Jurkat, Clone E6-1 (cell line): ENCODE data around the gene RNF14.
A peak's percentile ranks its signal among the peaks of the same experiment; 100 is the strongest.

Source experiments
- DNase-seq: peaks from one replicate; pipeline ENCODE4 v3.0.0-alpha.2; 2011; ENCODE audit warnings: low read depth, low spot score
- H3K4me3 ChIP-seq: 2 replicates; pipeline ENCODE4 v1.5.1; 2011; ENCODE audit warnings: mild to moderate bottlenecking, low read length, control low read depth, moderate library complexity

RNF14 gene

DNA sequence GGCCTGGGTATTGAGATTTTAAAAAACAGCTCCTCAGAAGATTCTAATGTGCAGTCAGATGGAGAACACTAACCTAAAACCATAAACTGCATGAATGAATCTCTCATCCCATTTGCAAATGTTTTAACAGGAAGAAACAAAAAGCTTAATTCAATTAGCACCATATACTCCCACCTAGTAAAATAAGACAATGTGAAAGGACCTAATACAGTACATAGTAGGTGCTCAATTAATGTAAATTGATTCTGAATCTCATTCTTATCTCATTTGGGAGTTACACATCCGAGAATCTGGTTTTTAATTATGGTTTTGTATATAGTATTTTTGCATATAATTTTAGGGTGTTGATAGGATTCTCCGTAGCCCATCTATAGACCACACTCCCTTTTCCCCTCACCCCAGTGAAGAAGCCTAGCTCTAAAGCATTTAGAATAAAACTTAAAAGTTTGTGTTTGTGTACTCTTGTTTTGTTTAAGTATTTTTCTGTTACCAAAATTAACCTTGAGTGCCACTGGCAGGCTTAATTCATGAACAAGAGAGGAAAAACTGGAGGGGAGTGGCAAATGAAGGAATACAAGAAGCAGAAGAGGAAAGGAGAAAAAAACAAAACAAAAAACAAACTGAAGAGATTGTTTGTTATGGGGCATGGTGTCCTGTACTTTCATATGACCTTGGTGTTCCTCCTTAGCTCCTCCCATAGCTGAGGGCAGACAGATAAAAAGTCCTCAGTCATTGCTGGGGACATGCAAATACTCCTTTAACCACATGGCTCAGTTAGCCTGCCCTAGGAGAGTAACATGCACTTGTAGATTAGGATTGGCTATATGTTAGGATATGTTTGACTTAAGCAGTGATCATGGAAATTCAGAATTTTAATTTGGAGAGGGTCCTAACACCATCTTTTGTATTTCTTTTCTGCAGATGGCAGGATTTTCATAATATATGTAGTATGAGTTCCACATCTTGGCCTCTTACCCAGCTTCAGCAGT lies 1.2 kb downstream of the RNF14 start:
- DNase-seq, result peak; percentile 50
- H3K4me3 ChIP-seq, result peak overlapping the region; percentile 89

DNA sequence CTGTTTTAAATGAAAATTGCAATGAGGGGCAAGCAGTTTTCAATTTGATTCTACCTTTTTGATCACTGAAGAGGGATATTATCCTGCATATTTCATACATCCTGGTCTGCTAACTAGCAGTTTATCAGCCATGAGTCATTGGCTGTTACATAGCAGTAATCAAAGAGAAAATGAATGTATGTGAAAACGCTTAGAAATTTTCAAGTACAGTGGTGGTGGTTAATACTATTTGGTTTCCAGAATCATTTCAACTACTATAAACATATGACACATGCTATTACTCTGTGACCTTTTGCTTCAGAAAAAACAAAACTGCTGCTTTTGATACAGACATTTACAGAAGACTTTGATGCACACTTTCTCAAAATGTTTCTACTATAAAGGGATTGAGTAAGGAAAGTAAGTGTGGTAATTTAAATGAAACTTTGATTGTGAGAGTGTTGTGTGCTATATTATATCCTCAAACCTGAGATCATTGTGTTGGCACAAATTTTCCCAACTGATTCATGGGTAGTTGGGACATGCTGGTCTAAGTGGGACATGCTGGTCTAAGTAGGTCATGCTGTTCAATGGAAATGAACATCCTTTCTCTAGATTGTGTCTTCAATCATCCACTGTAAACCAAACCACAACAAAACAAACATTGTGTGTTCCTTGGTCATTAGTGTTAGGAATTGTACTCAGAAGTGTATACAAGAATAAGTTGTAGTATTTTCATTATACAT lies 5.1 kb downstream of the RNF14 start:
- no peak for DNase-seq
- no peak overlapping the region for H3K4me3 ChIP-seq

DNA sequence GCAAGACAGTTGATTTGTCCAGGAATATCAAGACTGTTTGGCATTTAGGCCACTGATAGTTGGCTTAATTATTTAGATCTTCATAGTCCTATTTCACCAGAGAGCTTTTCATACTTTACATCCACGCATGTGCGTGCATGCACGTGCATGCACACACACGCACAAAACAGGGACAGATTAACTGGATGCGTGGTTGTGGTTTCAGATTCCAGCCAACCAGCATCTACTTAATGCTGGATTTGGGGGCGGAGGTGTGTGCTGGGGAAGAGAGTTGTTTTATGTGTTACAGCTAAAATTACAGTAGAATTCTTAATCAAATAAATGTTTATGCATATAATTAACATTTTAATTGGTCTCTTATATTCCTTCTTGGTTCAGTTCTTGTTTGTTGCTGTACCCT lies 7.3 kb downstream of the RNF14 start:
- DNase-seq, result no peak
- H3K4me3 ChIP-seq, result no peak overlapping the region

DNA sequence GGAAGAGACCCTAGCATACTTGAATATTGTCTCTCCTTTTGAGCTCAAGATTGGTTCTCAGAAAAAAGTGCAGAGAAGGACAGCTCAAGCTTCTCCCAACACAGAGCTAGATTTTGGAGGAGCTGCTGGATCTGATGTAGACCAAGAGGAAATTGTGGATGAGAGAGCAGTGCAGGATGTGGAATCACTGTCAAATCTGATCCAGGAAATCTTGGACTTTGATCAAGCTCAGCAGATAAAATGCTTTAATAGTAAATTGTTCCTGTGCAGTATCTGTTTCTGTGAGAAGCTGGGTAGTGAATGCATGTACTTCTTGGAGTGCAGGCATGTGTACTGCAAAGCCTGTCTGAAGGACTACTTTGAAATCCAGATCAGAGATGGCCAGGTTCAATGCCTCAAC lies 9.5 kb downstream of the RNF14 start:
- H3K4me3 ChIP-seq, result no peak overlapping the region
- DNase-seq, result no peak

DNA sequence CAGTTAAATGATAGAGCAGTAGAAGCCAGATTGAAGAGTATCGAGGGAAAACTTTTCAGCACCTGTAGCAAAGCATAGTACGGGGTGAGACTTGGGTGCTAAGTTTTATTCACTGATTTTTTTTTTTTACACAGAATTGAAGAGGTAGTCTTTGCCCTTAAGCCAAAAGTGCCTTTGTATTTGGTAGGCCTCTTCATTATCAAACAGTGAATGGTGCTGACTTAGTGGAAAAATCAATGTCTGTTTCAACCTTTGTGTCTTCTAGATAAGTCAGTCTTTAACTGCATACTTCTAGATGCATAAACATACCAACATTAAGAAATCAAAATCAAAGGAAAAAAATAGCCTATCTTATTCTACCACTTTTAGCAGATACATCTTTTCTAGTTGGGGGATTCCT lies 13.7 kb downstream of the RNF14 start:
- no peak for DNase-seq
- no peak overlapping the region for H3K4me3 ChIP-seq

DNA sequence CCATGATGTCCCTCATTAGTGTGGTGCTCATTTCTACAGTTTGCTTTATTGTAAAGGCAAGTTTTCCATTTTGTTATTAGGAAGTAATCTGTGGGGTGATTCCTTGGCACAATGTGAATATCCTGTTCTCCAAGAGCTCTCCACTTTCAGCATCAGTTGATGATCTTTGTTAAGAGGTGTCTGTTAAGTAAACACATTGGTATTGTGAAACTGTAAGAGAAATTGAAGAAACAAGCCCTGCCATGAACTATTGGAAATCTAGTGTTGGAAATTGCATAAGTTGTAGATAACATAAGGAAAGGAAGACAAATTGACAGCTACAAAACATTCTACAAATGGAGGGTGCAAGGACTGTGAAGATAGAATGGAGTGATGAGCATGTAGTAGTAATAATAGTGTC lies 17.2 kb downstream of the RNF14 start:
- no peak overlapping the region for H3K4me3 ChIP-seq
- no peak for DNase-seq

DNA sequence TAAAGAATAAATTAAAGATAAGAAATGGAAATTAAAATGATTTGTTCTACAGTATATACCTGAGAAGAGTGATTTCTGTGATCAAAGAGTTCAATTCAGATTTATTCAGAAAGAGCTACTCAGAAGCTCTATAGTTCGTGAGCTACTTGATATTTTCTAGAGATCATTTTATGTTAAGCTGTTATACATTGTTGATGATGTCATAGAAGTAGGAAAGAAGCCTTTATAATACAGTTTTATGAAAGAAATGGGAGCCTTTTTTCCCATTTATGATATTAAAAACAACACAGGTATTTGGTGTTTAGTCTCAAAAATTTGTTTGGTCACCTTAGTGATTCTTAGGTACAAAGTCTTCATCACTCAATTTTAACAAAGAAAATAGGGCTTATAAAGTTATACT lies 20.8 kb downstream of the RNF14 start:
- no peak overlapping the region for H3K4me3 ChIP-seq
- no peak for DNase-seq

DNA sequence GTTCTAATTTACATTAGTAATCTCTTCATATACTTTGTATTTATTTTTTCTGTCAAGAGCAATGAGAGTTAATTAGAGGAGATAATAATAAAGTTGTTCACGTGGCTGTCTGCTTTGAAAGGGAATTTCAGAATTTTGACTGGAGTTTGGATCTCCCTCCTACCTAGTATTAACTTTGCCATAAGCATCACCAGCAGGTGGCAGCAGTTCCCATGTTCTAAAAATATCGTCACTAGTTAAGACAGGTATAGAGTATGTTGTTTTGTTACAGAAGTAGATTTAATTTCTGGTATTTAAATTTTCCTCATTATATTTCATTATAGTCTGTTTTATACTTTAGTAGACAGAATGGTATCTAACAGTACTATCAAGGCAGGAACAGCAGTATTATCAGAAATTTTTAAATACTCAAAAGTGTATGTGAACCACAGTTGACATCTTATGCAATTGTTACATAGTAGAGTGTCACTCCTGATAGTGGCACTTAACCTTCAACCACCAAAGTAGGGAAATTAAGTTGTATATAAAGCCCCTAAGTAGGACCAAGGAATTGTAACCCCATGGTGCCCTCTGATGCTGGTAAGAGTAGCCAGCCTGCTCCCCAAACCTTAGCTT lies 23.6 kb downstream of the RNF14 start:
- peak; percentile 66 for DNase-seq
- H3K4me3 ChIP-seq, result no peak overlapping the region

DNA sequence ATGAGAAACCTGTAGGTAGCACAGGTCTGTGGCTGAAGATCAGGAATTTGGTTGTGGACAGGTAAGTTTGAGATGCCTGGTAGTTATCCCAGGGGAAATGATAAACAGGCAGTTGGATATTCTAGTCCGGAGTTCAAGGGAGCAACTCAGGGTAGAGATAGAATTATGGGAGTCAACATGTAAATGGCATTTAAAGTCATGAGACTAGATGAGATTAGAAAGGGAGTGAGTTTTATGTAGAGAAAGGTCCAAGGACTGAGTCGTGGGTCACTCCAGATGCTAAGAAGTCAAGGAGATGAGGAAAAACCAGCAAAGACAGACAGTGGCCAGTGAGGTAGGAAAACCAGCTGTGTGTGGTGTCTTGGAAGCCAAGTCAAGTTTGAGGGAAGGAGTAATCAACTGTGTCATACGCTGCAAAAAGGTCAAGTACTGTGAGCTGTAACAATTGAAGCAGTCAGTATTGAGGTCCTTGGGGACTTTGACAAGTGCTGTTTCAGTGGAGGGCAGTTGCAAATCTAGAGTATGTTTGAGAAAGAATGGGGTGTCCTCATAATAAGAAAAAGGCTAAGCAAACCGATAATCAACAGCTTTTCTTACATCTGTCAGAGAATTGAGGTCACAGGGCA lies 25.7 kb downstream of the RNF14 start:
- H3K4me3 ChIP-seq, result no peak overlapping the region
- DNase-seq, result no peak

DNA sequence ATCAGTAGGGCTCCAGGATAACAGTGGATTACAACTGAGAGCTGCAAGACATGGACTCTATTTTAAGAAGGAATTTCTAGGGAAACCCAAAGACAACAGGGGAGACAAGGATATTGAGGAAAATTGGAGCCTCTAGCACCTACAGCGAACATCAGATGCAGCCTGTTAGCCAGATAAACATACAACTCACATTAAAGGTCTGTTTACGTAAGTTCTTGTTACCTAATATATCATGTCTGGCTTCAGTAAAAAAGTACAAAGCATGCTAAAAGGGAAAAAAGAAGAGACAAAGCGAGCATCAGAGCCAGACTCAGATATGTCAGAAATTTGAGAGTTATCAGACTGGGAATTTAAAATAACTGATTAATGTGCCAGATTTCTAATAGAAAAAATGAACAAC lies 26.8 kb downstream of the RNF14 start:
- no peak overlapping the region for H3K4me3 ChIP-seq
- no peak for DNase-seq

DNA sequence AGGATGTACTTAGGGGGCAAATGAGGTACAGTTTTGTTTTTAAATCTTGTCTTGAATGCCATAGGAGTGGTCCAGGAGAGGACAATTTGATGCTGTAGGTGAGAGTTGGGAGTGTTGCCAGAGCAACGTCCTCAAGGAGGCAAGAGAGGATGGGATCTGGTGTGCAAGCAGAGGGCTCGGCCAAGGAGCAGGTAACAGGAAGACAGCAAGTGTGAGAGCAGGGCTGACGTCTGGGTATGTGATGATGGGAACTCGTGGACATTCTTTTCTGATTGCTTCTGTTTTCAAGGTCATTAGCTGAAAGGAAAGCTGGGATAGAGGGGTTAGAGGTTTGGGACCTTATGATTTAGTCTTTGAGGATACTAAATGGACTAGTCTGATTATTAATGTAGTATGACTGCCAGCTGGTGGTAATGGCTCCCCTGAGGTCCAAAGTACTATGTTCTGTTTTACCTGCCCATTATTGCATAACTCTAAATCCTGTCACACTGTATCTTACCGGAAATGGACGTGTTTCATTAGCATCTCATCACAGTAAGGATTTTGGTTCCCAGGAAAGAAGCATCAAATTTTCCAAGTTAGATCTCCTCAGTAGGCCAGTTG lies 28.6 kb downstream of the RNF14 start:
- H3K4me3 ChIP-seq, result no peak overlapping the region
- DNase-seq, result no peak

DNA sequence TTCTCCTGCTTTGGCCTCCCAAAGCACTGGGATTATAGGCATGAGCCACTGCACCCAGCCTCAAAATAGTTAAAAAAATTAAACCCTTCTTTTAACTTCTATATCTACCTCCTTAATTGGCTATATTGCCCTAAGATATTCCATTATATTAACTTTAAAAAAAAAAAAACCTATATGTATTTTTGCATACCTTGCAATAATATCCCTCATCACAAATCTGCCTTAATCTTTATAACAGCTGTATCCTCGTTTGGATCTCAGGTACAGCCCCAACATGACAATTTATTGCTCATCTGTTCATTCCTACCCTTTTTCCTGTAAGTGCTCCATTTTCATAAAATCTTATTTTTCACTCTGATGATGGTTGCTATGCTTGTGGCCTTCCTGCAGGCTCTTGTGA lies 31.3 kb downstream of the RNF14 start:
- no peak overlapping the region for H3K4me3 ChIP-seq
- DNase-seq, result no peak

DNA sequence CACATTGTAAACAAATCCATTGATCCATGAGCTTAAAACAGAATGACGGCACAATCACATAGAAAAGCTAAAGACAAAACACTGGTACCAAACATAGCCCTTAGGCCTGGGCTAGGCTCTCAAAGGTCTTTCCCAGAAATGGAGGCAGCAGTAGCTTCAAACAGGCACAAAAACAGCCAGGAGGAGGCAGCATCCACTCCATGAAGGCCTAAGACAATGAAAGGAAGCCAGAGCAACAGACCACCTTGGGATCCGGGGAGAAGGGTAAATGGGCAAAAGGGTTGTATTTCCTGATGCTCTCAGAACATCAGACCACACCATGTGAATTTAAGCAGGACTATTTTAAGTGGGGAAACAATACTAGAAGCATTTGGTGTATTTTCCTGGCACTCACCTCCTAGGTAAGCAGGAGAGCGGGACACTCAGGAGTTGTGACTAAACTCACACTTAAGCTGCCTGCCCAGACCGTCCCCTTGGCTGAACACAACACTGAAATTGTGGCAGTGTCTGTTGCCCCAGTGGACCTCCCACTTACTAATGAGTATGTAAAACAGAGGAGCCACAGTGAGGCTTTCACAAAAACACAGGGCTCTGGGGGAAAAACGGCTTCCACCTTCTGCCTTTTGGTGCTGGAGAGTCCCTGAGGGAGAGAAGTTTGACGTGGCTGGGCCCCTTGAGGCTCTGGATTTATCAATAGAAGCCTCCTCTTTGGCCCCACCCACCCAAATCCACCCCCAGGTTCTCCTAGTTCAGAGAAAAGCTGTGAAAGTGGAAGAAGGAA lies 32.0 kb downstream of the RNF14 start:
- no peak overlapping the region for H3K4me3 ChIP-seq
- no peak for DNase-seq

DNA sequence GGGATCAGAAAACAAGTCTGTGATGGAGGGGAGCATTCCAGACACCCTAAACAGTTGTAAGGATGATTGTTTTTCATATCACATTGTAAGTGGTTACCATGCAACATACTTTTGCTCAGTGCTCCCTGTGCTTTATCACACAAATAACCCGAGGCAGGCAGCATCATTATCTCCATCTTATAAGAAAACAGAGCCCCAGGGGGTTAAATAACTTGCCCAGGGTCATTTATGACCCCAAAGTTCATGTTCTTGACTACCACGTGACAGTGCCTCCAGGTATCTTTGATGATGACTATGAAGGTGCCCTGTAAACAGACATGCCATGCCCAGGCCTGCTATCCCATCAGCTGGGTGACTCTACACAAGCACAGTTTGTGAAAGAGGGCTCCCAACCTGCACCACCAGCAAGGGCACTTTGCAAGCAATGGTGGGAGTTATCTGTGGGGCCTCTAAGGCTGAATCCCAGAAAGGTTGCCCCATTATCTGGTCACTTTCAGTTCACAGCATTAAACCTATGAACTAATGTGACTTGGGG lies 34.4 kb downstream of the RNF14 start:
- no peak overlapping the region for H3K4me3 ChIP-seq

DNA sequence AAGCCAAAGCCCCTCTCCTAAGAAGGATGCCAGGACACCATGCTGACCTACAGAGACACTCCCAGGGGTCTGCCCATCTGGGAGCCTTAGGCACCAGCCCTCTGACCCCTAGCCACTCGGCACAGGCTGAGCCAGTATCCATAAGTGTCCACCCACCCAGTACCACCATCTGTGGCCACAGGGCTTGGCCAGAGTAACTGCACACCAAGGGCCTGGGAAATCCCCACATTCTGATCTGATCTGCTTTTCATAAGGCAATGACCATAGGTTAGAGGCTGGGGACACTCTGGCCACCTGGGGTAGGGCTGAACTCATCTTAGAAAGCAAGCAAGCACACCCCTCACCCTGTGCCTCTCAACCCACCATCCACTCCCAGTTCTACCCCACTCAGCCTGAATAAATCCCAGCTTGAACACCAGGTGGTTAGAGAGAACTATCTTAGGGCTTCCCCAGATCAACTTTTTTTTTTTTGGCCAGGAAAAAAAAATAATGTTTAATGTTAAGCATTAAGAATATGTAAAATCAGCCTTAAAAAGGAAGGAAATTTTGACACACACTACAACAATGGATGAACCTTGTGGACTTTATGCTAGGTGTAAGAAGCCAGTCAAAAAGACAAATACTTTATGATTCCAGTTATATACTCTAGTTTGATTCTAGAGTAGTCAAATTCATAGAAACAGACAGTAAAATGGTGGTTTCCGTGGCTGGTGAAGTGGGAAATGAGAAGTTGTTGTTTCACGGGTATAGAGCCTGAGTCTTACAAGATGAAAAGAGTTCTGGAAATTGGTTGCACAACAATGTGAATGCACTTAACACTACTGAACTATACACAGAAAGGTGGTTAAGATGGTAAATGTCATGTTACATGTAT lies 37.7 kb downstream of the RNF14 start:
- DNase-seq, result peak; percentile 80
- H3K4me3 ChIP-seq, result no peak overlapping the region

More for the DNA sequence above, 34.4 kb downstream of the RNF14 start:
- no peak for DNase-seq

DNA sequence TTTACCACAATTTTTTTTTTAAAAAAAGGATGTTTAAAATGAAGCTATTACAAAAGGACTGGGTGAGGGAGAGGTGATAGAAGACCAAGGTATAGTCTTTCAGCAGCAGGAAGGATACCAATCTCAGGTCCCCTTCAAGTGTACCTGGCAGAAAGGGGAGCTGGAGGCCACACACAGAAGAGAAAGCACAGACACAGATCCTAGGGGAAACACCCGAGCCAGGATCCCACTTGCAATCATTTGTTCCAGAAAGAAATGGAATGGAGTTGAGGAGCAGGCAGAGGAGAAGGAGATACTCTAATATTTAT lies 38.3 kb downstream of the RNF14 start:
- no peak for DNase-seq
- H3K4me3 ChIP-seq, result no peak overlapping the region

DNA sequence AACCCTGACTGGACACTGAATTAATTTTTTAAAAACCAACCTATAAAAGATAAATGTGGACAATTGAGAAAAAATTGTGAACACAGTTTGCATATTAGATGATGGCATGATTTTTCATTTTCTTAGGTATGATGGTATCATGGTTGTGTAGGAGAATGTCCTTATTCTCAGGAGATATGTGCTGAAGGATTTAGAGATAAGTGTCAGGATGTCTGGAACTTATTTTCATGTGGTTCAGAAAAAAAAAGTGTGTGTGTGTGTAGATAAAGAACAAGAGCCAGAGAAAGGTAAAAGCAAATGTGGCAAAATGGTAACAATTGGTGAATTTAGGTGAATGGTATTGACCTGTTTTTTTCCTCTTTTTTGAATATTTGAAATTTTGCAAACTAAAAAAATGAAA lies 39.9 kb downstream of the RNF14 start:
- no peak for DNase-seq

More for the DNA sequence above, 39.9 kb downstream of the RNF14 start:
- H3K4me3 ChIP-seq, result no peak overlapping the region
